Muscle of arm (tissue), 12 donors: ENCODE data around the gene ARID1B. TPM values are rescaled to one million over a fixed set of nuclear protein-coding genes. Genes with fewer than 3 reads are reported as not detected.

Source experiments
- DNase-seq: peaks from one replicate; pipeline ENCODE4 v3.0.0-alpha.2; 2013
- polyA plus RNA-seq, 12 donors: library from polyadenylated mRNA; unstranded; fragments of 120-200 nt; gene quantifications; one replicate each; pipeline ENCODE4 v1.2.1, GENCODE V29; 2013; ENCODE audit not compliant: insufficient read length in 12 of 12

ARID1B gene
- polyA plus RNA-seq, 12 donors, result 54.3 to 377 (median 68.6) TPM

GRCh38 chr6:156876302-156876701 lies 99.1 kb downstream of the ARID1B start:
- no peak for DNase-seq

- no peak for DNase-seq
Observed at GRCh38 chr6:156877126-156877863, 100.1 kb downstream of the ARID1B start.

GRCh38 chr6:156878681-156879080 lies 101.5 kb downstream of the ARID1B start:
- no peak for DNase-seq

- no peak for DNase-seq
Observed at GRCh38 chr6:156879186-156879585, 102.0 kb downstream of the ARID1B start.

- no peak for DNase-seq
Observed at GRCh38 chr6:156879591-156879990, 102.4 kb downstream of the ARID1B start.

GRCh38 chr6:156880913-156881312 lies 103.7 kb downstream of the ARID1B start:
- DNase-seq, result no peak

- no peak for DNase-seq
Observed at GRCh38 chr6:156881687-156882629, 104.8 kb downstream of the ARID1B start.

GRCh38 chr6:156883497-156884252 lies 106.5 kb downstream of the ARID1B start:
- no peak for DNase-seq

- DNase-seq, result no peak
Observed at GRCh38 chr6:156884306-156884705, 107.1 kb downstream of the ARID1B start.

GRCh38 chr6:156885562-156885961 lies 108.4 kb downstream of the ARID1B start:
- no peak for DNase-seq

- DNase-seq, result no peak
Observed at GRCh38 chr6:156886409-156886808, 109.2 kb downstream of the ARID1B start.

- no peak for DNase-seq
Observed at GRCh38 chr6:156887623-156888269, 110.6 kb downstream of the ARID1B start.

GRCh38 chr6:156889469-156889868 lies 112.3 kb downstream of the ARID1B start:
- DNase-seq, result no peak

GRCh38 chr6:156889986-156890385 lies 112.8 kb downstream of the ARID1B start:
- DNase-seq, result no peak

GRCh38 chr6:156890627-156891314 lies 113.6 kb downstream of the ARID1B start:
- DNase-seq, result no peak

- DNase-seq, result no peak
Observed at GRCh38 chr6:156897907-156898531, 120.8 kb downstream of the ARID1B start.

- DNase-seq, result no peak
Observed at GRCh38 chr6:156899071-156899470, 121.9 kb downstream of the ARID1B start.

- no peak for DNase-seq
Observed at GRCh38 chr6:156899532-156900135, 122.5 kb downstream of the ARID1B start.

- no peak for DNase-seq
Observed at GRCh38 chr6:156900292-156900691, 123.1 kb downstream of the ARID1B start.
